Activated CD8-positive, alpha-beta T cell treated with anti-CD3 and anti-CD28 coated beads for 36 hours (primary cell): Measurements from ENCODE around the gene RARRES1. TPM values are rescaled to one million over a fixed set of nuclear protein-coding genes. Genes with fewer than 3 reads are reported as not detected.

Experiments used
- ATAC-seq: fragments of 200-7000 bp; cut with Tn5 transposase; one replicate; pipeline ENCODE4 v1.10.0; 2021; ENCODE audit warnings: mild to moderate bottlenecking, moderate library complexity
- CTCF ChIA-PET: fragments of 350-600 bp; sonication (Branson Sonifier 250); formaldehyde crosslinking; loops from one replicate; lab custom pipeline; 2021; ENCODE audit warnings: antibody characterized with exemption; lab: Charles Lee
- POLR2A ChIA-PET: fragments of 350-600 bp; sonication (Branson Sonifier 250); formaldehyde crosslinking; loops from one replicate; lab custom pipeline; 2021; ENCODE audit warnings: antibody characterized with exemption; lab: Charles Lee
- DNase-seq: peaks from one replicate; pipeline ENCODE4 v3.0.0-alpha.2; 2020
- H3K27ac Mint-ChIP-seq: one replicate; pipeline ENCODE4 v1.8.0; 2021; ENCODE audit warnings: mild to moderate bottlenecking, mixed read lengths
- H3K27me3 Mint-ChIP-seq: one replicate; pipeline ENCODE4 v1.8.0; 2021; ENCODE audit warnings: mixed read lengths
- H3K36me3 Mint-ChIP-seq: one replicate; pipeline ENCODE4 v1.8.0; 2021; ENCODE audit warnings: low read depth, mixed read lengths
- H3K4me1 Mint-ChIP-seq: one replicate; pipeline ENCODE4 v1.8.0; 2021; ENCODE audit warnings: low read depth, mixed read lengths
- H3K4me3 Mint-ChIP-seq: one replicate; pipeline ENCODE4 v1.8.0; 2021; ENCODE audit warnings: mild to moderate bottlenecking, moderate library complexity, mixed read lengths
- H3K9me3 Mint-ChIP-seq: one replicate; pipeline ENCODE4 v1.8.0; 2021; ENCODE audit warnings: mixed read lengths
- intact Hi-C: fragments of 100-400 bp; cut with micrococcal nuclease; formaldehyde crosslinking; loops from one replicate; pipeline ENCODE4 v1.10.0; 2022
- total RNA-seq, 2 experiments: library from RNA; stranded (reverse); gene quantifications; one replicate each; pipeline ENCODE4 v1.2.3, GENCODE V29; 2021
- TF ChIP-seq, protein P1 (sequence below): fragments of 200-600 bp; IDR thresholded peaks from one replicate; pipeline ENCODE4 v1.8.0; 2022; ENCODE audit warnings: antibody characterized with exemption, mild to moderate bottlenecking

The RARRES1 gene
- total RNA-seq, 2 experiments from 2014 or later: not detected

DNA sequence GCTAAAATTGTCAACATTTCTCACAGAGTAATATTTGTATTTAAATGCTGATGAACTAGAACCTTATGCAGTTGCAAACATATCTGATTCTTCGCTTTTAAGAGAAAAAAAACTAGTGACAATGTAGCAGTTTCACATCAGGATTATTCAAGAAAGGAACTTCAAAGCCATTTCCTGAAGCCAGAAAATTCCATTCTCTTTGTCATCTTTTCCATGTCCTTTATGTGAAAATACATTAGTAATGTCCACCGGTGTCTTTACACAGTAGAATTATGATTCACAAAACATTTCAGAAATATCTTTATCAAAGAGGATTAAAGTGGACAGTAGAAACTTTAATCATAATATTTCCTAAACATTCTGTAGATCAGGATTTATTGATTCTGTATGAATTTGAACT lies 47.1 kb downstream of the RARRES1 start:
- CTCF ChIA-PET: no interaction called here
- intact Hi-C loops: no loop called here
- POLR2A ChIA-PET: no interaction called here
- Mint-ChIP-seq H3K4me1 (no peaks in the 10 kb centered on the region), H3K4me3 (no peak overlapping the region), H3K36me3 (peaks cover 21% of the 10 kb centered on the region), H3K27ac (no peak overlapping the region), H3K27me3 (no peaks in the 10 kb centered on the region), H3K9me3 (no peaks in the 10 kb centered on the region)
- no peak for ATAC-seq
- TF ChIP-seq, protein P1, sequence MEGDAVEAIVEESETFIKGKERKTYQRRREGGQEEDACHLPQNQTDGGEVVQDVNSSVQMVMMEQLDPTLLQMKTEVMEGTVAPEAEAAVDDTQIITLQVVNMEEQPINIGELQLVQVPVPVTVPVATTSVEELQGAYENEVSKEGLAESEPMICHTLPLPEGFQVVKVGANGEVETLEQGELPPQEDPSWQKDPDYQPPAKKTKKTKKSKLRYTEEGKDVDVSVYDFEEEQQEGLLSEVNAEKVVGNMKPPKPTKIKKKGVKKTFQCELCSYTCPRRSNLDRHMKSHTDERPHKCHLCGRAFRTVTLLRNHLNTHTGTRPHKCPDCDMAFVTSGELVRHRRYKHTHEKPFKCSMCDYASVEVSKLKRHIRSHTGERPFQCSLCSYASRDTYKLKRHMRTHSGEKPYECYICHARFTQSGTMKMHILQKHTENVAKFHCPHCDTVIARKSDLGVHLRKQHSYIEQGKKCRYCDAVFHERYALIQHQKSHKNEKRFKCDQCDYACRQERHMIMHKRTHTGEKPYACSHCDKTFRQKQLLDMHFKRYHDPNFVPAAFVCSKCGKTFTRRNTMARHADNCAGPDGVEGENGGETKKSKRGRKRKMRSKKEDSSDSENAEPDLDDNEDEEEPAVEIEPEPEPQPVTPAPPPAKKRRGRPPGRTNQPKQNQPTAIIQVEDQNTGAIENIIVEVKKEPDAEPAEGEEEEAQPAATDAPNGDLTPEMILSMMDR: no peak
- DNase-seq: no peak

DNA sequence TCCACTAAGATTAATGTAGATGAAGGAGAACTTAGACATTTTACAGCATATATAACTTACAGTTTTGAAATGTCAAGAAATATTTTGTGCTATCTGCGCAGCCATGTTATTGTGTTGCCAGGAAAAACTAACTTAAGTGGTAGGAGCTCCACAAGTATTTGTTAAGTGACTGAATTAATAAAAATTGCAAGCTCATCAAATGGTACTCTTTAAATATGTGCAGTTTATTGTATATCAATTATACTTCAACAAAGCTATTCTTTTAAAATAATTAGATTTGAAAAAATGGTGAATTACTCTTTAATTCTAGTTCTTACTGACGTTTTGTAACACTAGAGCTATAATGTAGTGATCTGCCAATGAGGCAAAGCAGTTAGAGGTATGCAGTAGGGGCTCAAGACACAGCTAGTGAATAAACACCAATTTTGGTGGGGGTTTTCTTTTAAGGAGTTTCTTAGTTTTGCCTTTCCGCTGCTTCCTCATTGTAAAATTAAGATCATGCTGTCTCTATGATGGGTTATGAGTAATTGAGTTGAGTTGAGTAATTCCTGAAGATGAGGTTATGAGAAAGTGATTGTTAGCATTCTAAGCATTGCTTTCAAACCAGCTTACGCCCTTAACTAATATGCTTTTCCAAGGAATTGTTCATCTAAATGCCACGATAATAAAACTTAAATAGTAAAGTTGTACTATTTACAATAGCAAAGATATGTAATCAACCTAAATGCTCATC lies 48.9 kb downstream of the RARRES1 start:
- H3K36me3 Mint-ChIP-seq: peaks cover 19% of the 10 kb centered on the region
- TF ChIP-seq, protein P1: no peak

DNA sequence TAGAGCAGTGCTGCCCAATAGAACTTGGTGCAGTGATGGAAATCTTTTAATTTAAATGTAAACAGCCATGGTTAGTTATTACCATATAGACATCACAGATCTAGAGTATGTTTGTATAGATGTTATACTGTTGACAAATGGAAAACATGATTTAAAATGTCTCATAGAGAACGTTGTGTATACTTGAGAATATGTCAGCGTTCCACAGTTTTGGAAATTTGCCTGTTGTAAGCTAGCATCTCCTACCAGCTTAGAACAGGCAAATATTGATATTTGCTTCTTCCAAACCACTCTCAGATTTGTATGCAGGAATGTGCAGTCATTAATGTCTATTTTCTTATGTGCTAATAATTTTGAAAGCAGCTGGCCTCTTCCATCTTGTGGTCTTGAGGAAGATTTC lies 51.4 kb downstream of the RARRES1 start:
- H3K4me1 Mint-ChIP-seq: peaks cover 3% of the 10 kb centered on the region
- ChIA-PET CTCF (interaction anchor here (2.0 kb wide), 1 partner anchor 47 kb away, joined by 6 read pairs; no protein-coding TSS in a partner anchor), POLR2A (no interaction called here)
- H3K9me3 Mint-ChIP-seq: no peaks in the 10 kb centered on the region
- DNase-seq (no peak), ATAC-seq (no peak)
- H3K4me3 Mint-ChIP-seq: no peak overlapping the region
- peaks cover 21% of the 10 kb centered on the region for H3K36me3 Mint-ChIP-seq
- TF ChIP-seq, protein P1: no peak
- intact Hi-C loops: no loop called here
- H3K27ac Mint-ChIP-seq: no peak overlapping the region
- no peaks in the 10 kb centered on the region for H3K27me3 Mint-ChIP-seq

More for the DNA sequence above, 48.9 kb downstream of the RARRES1 start:
- Mint-ChIP-seq H3K27me3 (no peaks in the 10 kb centered on the region), H3K9me3 (no peaks in the 10 kb centered on the region), H3K4me3 (no peak overlapping the region), H3K4me1 (peaks cover 3% of the 10 kb centered on the region), H3K27ac (no peak overlapping the region)
- DNase-seq (no peak), ATAC-seq (no peak)
- intact Hi-C loops: no loop called here
- ChIA-PET POLR2A (no interaction called here), CTCF (interaction anchor here (0.8 to 1.3 kb wide), 2 partner anchors 9 to 38 kb away, joined by 3 to 5 read pairs; partner anchors contain the start of gene GFM1)

- Mint-ChIP-seq H3K36me3 (peaks cover 17% of the 10 kb centered on the region), H3K27ac (no peak overlapping the region), H3K4me1 (peaks cover 3% of the 10 kb centered on the region), H3K4me3 (no peak overlapping the region), H3K9me3 (no peaks in the 10 kb centered on the region), H3K27me3 (no peaks in the 10 kb centered on the region)
- DNase-seq (no peak), ATAC-seq (no peak)
- POLR2A ChIA-PET: interaction anchor here (0.7 kb wide), 1 partner anchor 15 kb away, joined by 3 read pairs; no protein-coding TSS in a partner anchor
- intact Hi-C loops: no loop called here
- TF ChIP-seq, protein P1: no peak
- CTCF ChIA-PET: interaction anchor here (1.5 to 2.0 kb wide), 2 partner anchors 20 to 48 kb away, joined by 6 to 8 read pairs; no protein-coding TSS in a partner anchor
These were observed 52.7 kb downstream of the RARRES1 start for GRCh38 chr3:158679547-158680000.

DNA sequence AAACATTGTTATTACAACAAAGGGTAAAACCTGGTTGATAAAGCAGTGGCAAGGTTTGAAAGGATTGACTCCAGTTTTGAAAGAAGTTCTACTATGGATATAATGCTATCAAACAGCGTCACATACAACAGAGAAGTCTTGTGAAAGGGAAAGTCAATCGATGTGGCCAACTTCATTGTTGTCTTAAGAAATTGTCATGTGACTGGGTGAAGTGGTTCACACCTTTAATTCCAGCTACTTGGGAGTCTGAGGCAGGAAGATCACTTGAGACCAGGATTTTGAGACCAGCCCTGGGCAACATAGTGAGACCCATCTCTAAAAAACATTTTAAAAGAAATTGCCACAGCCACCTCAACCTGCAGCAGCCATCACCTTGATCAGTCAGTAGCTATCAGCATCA lies 53.6 kb downstream of the RARRES1 start:
- Mint-ChIP-seq H3K27me3 (no peaks in the 10 kb centered on the region), H3K4me3 (no peak overlapping the region), H3K36me3 (peaks cover 12% of the 10 kb centered on the region), H3K4me1 (peaks cover 3% of the 10 kb centered on the region), H3K9me3 (no peaks in the 10 kb centered on the region), H3K27ac (no peak overlapping the region)
- ATAC-seq (no peak), DNase-seq (no peak)
- TF ChIP-seq, protein P1: no peak
- intact Hi-C loops: no loop called here
- ChIA-PET CTCF (interaction anchor here (1.5 to 2.0 kb wide), 2 partner anchors 19 to 49 kb away, joined by 6 to 8 read pairs; no protein-coding TSS in a partner anchor), POLR2A (interaction anchor here (0.7 kb wide), 1 partner anchor 16 kb away, joined by 3 read pairs; no protein-coding TSS in a partner anchor)
